ENCODE measurements around the gene CCT7. TPM values are rescaled to one million over a fixed set of nuclear protein-coding genes. Genes with fewer than 3 reads are reported as not detected.
"Not testable (repeated sequence)": the region's sequence is repeated elsewhere in the genome, so short reads cannot be mapped to it uniquely, and the experiment has no call there.

Gene CCT7
- total RNA-seq, 1 donor from 2014 or later = 318 TPM

DNA sequence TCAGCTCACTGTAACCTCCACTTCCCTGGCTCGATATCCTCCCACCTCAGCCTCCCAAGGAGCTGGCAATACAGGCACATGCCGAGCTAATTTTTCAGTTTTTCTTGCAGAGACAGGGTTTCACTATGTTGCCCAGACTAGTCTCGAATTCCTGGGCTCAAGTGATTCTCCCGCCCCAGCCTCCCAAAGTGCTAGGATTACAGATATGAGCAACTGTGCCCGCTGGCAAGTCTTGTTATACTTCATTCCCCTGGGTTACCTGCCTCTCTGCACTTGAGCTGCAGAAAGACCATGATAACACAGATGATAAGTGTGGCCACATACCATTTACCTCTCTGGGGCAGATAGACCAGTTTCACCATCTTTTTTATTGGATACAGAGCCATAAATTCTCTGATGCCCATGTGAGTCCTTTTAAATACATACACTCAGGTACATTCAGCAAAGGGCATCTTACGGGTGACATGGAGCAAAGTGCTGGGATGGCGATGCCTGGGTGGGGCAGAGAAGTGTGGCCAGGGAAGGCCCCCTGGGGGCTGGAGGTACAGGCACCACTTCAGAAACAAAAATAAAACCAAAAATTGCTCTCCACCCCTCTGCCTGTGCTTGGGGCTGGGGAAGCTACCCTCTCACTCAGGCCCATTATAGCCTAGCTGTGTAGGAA is 20.4 kb downstream of the CCT7 start:
- DNase-seq (ENCODE audit: low read depth in 2 of 2) = no peak

DNA sequence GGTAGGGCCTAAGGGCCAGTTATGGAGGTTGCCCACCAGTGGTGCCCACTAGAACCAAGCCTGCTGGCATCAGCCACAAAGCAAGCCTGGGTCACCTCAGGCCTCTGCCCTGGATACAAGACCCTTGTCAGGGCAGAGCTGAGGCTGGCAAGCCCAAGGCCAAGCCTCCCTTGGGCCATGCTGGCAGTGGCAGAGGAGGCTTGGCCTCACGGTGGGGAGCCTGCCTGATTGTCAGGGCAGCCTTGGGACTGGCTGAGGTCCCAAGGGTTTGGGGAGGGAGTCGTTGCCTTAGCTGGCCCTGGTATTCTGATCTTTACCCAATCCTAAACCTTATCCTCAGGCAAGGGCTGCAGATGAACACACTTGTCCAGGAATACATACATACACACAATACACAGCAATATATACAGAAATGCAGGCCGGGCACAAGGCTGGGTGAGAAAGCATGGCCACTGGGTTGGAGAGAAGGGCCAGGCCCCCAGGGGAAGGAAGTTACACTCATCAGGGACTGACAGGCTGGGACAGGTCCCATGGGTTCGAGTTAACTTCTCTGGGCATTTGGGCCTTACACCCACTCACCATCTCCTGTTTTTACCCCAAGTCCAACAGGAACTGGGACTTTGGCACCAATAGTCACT is 21.0 kb downstream of the CCT7 start:
- no peak for DNase-seq (ENCODE audit: low read depth in 2 of 2)

DNA sequence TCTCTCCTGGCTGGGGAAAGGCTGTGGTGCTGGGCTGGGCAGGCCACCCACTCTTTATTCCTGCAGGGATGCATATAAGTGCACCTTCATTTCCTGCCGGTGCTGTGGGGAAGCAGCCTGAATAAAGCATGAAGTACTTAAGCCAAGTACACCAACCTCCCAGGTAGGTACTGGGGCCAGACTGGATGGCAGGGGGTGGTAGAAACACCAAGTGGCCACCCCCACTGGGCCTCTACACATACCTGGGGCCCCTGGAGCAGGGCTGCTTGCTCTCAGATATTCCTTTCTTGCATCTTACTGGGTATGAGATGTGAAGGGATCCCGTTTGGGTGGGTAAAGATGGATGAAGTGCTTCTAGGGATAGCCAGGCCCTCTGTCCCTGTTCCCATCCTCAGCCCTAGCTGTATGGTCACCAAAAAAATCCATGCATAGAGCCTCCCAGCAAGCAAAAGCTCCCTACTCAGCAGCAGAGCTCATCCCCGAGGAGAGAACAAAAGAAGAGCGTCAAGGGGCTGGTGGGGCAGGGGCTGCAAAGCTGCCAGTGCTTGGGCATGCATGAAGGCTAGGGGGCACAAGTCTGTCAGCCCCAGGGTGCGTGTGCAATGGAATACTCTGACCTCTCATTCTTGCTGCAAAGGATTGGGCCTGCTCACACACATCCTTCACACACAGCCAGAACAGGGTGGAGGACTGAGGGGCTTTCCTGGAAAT is 22.0 kb downstream of the CCT7 start:
- no peak for DNase-seq (ENCODE audit: low read depth in 2 of 2)

GRCh38 chr2:73256618-73256922 is 22.5 kb downstream of the CCT7 start:
- DNase-seq (ENCODE audit: low read depth in 2 of 2) = no peak

GRCh38 chr2:73257021-73257420 is 22.9 kb downstream of the CCT7 start:
- DNase-seq (ENCODE audit: low read depth in 2 of 2) = no peak

- no peak for DNase-seq (ENCODE audit: low read depth in 2 of 2)
These were observed 23.5 kb downstream of the CCT7 start for GRCh38 chr2:73257425-73258125.

- DNase-seq (ENCODE audit: low read depth in 2 of 2) = no peak
These were observed 24.2 kb downstream of the CCT7 start for GRCh38 chr2:73258186-73258912.

DNA sequence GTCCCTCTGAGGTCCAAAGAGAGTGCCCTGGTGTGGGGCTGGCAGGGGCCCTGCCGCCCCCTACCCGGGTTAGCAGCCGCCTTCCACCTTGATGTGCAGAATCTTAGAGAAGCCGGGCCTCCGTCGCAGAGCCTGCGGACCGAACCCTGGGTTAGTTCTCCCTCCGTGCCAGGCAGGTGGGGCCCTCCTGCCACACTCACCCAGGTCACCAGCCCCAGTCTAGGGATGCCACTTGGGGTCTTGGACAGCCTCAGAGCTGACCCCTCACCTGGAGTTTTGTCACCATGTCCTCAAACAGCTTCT is 24.8 kb downstream of the CCT7 start:
- DNase-seq (ENCODE audit: low read depth in 2 of 2) = no peak

GRCh38 chr2:73259276-73259675 is 25.2 kb downstream of the CCT7 start:
- no peak for DNase-seq (ENCODE audit: low read depth in 2 of 2)

DNA sequence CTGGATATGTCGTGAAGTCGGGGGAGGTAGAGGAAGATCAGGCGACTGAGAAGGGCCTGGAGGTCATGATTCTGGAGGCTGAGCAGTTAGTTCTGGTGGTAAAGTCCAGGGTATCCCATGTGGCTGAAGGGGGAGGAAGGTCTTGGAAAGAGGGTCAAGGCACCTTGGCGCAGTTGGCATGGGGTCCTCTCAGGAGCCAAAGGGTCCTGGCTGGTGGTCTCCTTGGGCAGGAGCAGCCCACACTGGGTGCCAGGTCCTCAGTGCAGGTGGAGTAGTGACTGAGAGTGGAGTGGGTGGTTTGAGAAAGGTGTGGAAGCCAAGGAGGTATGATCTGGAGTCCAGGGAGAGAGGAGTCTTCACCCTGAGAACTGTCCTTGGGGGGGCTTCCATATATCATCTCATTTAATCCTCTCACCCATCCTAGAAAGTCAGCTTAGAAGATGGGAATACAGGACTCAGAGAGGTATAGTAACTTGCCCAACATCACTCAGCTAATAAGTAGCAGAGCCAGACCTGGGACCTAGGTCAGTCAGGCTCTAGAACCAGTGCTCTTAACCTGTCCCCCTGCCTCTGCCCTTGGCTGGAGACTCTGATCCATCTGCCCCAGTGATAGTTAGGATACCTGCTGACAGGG is 25.7 kb downstream of the CCT7 start:
- DNase-seq (ENCODE audit: low read depth in 2 of 2) = no peak

GRCh38 chr2:73260338-73260984 is 26.4 kb downstream of the CCT7 start:
- peak; percentile 63 to 80 for DNase-seq (ENCODE audit: low read depth in 2 of 2)

GRCh38 chr2:73262108-73262651 is 28.1 kb downstream of the CCT7 start:
- no peak for DNase-seq (ENCODE audit: low read depth in 2 of 2)

GRCh38 chr2:73262691-73263429 is 28.8 kb downstream of the CCT7 start:
- DNase-seq (ENCODE audit: low read depth in 2 of 2) = not testable (repeated sequence)

GRCh38 chr2:73263540-73264331 is 29.6 kb downstream of the CCT7 start:
- no peak for DNase-seq (ENCODE audit: low read depth in 2 of 2)

DNA sequence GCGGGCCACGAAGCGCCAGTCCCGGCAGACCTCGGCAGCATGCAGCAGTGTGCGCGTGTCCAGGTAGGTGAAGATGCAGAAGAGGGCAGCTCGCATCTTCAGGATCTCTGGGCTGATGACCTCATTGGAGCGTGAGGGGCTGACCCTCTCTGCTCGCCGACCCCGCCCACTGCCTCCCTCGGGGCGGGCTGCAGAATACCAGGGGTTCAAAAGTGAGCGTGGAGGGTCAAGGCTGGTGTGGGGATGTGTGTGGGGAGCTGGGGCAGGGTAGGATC is 30.2 kb downstream of the CCT7 start:
- no peak for DNase-seq (ENCODE audit: low read depth in 2 of 2)

- no peak for DNase-seq (ENCODE audit: low read depth in 2 of 2)
These were observed 30.7 kb downstream of the CCT7 start for GRCh38 chr2:73264783-73265182.

- no peak for DNase-seq (ENCODE audit: low read depth in 2 of 2)
These were observed 31.4 kb downstream of the CCT7 start for GRCh38 chr2:73265298-73266060.

DNA sequence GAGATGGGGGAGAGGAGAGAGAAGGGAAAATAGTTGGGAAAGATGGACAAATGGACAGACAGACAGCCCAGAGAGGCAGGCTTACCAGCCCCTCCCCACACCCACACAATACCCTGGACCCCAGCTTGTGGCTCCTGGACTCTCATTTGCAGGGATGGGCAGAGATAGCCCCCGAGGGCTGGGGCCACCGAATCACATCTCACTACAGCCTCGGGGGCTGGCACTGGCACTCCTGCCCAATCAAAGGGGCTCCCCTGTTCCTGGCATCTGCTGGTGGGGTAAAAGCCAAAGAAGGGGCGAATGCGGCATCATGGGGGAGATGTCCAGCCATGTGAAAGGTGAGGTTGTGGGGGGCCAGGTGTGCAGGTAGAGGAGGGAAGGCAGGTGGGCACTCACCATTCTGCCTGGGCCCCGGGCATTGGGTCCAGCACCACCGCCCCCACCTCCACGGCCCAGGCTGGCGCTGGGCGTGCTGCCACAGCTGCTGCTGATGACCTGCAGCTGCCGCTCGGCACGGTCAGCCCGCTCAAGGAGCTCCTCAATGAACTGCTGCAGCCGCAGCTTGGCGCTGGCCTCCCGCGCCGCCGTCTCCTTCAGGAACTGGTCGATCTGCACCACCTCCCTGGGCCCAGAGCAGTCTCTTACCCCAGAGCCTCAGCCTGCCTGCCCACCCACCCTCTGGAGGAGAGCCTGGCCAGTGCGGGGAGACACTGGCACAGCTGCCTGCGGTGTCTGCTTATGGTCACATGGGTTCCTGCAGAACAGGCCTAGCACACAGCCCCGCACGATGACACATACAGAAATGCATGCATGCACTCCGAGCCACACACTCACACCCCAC is 32.2 kb downstream of the CCT7 start:
- no peak for DNase-seq (ENCODE audit: low read depth in 2 of 2)
